HepG2 (cell line): ENCODE results near the gene APBB3. TPM values are rescaled to one million over a fixed set of nuclear protein-coding genes. Genes with fewer than 3 reads are reported as not detected.
A peak's percentile ranks its signal among the peaks of the same experiment; 100 is the strongest.

Source experiments
- AHR ChIP-seq: IDR thresholded peaks from 2 replicates; pipeline ENCODE4 v1.6.1; 2018; ENCODE audit warnings: missing genetic modification reagents, missing compliant biosample characterization
- CENPBD1 ChIP-seq: sonication (generic); formaldehyde crosslinking; IDR thresholded peaks from 2 replicates; pipeline ENCODE4 v1.8.0; 2022; ENCODE audit warnings: missing genetic modification reagents, low read depth, mild to moderate bottlenecking, borderline replicate concordance
- CREB1 ChIP-seq, 2 experiments: fragments of 450-650 bp in 1 of 2; IDR thresholded peaks; 2 replicates each; pipeline ENCODE4 v1.6.1; 2016 to 2017; ENCODE audit warnings: control low read depth in 1 of 2, mild to moderate bottlenecking in 1 of 2, missing compliant biosample characterization in 1 of 2, missing genetic modification characterization in 1 of 2
- DPF2 ChIP-seq: sonication (generic); formaldehyde crosslinking; IDR thresholded peaks from 2 replicates; pipeline ENCODE4 v1.4.0; 2020; ENCODE audit warnings: mild to moderate bottlenecking, low read depth, missing genetic modification reagents, borderline replicate concordance
- GABPB1 ChIP-seq: IDR thresholded peaks from 2 replicates; pipeline ENCODE4 v1.6.1; 2016; ENCODE audit warnings: mild to moderate bottlenecking, missing genetic modification reagents, moderate library complexity, missing compliant biosample characterization
- HDAC6 ChIP-seq: fragments of 200-600 bp; sonication (generic); IDR thresholded peaks from 2 replicates; pipeline ENCODE4 v1.7.0; 2017; ENCODE audit warnings: mild to moderate bottlenecking, antibody characterized with exemption, low read length, low read depth
- HHEX ChIP-seq: IDR thresholded peaks from 2 replicates; pipeline ENCODE4 v1.6.1; 2016; ENCODE audit warnings: control low read depth
- MIER3 ChIP-seq: IDR thresholded peaks from 2 replicates; pipeline ENCODE4 v1.6.1; 2016; ENCODE audit warnings: missing compliant biosample characterization, borderline replicate concordance
- SMAD9 ChIP-seq: sonication (generic); formaldehyde crosslinking; IDR thresholded peaks from 2 replicates; pipeline ENCODE4 v1.5.1; 2020; ENCODE audit warnings: mild to moderate bottlenecking, missing genetic modification reagents
- TFAP4 ChIP-seq: sonication (generic); IDR thresholded peaks from 2 replicates; pipeline ENCODE4 v1.6.1; 2016; ENCODE audit warnings: low read depth, borderline replicate concordance
- ZBTB33 ChIP-seq: sonication (generic); formaldehyde crosslinking; IDR thresholded peaks from 2 replicates; pipeline ENCODE4 v1.4.0; 2020; ENCODE audit warnings: missing genetic modification reagents
- ZHX2 ChIP-seq, 2 experiments: sonication (generic) in 1 of 2; formaldehyde crosslinking in 1 of 2; IDR thresholded peaks; 2 replicates each; pipeline versions ENCODE4 v1.6.1 to v1.9.0; 2014 to 2022; ENCODE audit warnings: antibody characterized with exemption in 1 of 2, borderline replicate concordance in 1 of 2, inconsistent platforms in 1 of 2, low read depth in 1 of 2, missing genetic modification reagents in 1 of 2
- ZNF121 ChIP-seq: sonication (generic); formaldehyde crosslinking; IDR thresholded peaks from 2 replicates; pipeline ENCODE4 v1.5.0; 2020; ENCODE audit warnings: mild to moderate bottlenecking, missing genetic modification reagents
- ZNF24 ChIP-seq: fragments of 450-650 bp; IDR thresholded peaks from 2 replicates; pipeline ENCODE4 v1.6.1; 2017; ENCODE audit warnings: antibody characterized with exemption, mild to moderate bottlenecking
- ZNF274 ChIP-seq: sonication (generic); formaldehyde crosslinking; IDR thresholded peaks from 2 replicates; pipeline ENCODE4 v1.5.1; 2020; ENCODE audit warnings: mild to moderate bottlenecking, missing genetic modification reagents
- ZNF329 ChIP-seq: sonication (generic); formaldehyde crosslinking; IDR thresholded peaks from 2 replicates; pipeline ENCODE4 v1.9.0; 2021; ENCODE audit warnings: low read depth, mild to moderate bottlenecking, missing genetic modification reagents
- ZNF414 ChIP-seq: sonication (generic); formaldehyde crosslinking; IDR thresholded peaks from 2 replicates; pipeline ENCODE4 v1.5.0; 2020; ENCODE audit warnings: missing genetic modification reagents
- ZNF879 ChIP-seq: sonication (generic); formaldehyde crosslinking; IDR thresholded peaks from 2 replicates; pipeline ENCODE4 v1.8.1; 2023; ENCODE audit warnings: missing genetic modification reagents
- ZZZ3 ChIP-seq: sonication (generic); formaldehyde crosslinking; IDR thresholded peaks from 2 replicates; pipeline ENCODE4 v1.4.0; 2020; ENCODE audit warnings: missing genetic modification reagents, mild to moderate bottlenecking, borderline replicate concordance
- polyA plus RNA-seq, 8 experiments: library from polyadenylated mRNA; depleted of rRNA in 3 of 8; stranded (reverse) in 7 of 8; unstranded in 1 of 8; fragments of >200 nt; fragmentation: Illumina TruSeq in 4 of 8; extraction: Trizol in 4 of 8; gene quantifications; 2 replicates each; pipeline versions ENCODE4 v1.2.1 to v1.2.3, GENCODE V29; 2011 to 2016; ENCODE audit warnings: low read depth in 4 of 8, missing spikeins in 1 of 8, mixed read lengths in 1 of 8; ENCODE audit not compliant: insufficient read depth in 1 of 8
- total RNA-seq, 5 experiments: library from RNA; depleted of rRNA; stranded (reverse); fragments of >200 nt; fragmentation: Illumina TruSeq; extraction: Trizol; gene quantifications; 2 replicates each; pipeline ENCODE4 v1.2.3, GENCODE V29; 2016; ENCODE audit warnings: low read depth in 1 of 5

The APBB3 gene
- total and polyA plus RNA-seq, 2 of the 13 experiments (the other 11 are each of a cell fraction or from before 2014, with no cell fraction given): 0.38 to 0.78 TPM

- TF ChIP-seq CENPBD1: no peak
- no peak for TF ChIP-seq ZNF879 (CRISPR knock-in tag)
- no peak for TF ChIP-seq HHEX (CRISPR knock-in tag)
- no peak for TF ChIP-seq AHR (CRISPR knock-in tag)
- peak; percentile 99 for TF ChIP-seq GABPB1 (CRISPR knock-in tag)
- TF ChIP-seq ZNF414 (CRISPR knock-in tag): peak; percentile 48; the same call in 1 of the 2 replicates
- peak; percentile 88 for TF ChIP-seq CREB1 (IDR thresholded peaks at IDR 0.05)
- TF ChIP-seq CREB1 (CRISPR knock-in tag; IDR thresholded peaks at IDR 0.05): peak; percentile 96
- 0 out of 2 replicates have a peak, but pooled peaks have one; percentile 28 for TF ChIP-seq MIER3
- no peak for TF ChIP-seq ZNF24
- no peak for TF ChIP-seq ZZZ3 (CRISPR knock-in tag)
- TF ChIP-seq ZNF121 (CRISPR knock-in tag): peak; percentile 81
- 0 out of 2 replicates have a peak, but pooled peaks have one; percentile 22 for TF ChIP-seq ZNF329
- peak; percentile 80; the same call in 1 of the 2 replicates for TF ChIP-seq TFAP4
- 0 out of 2 replicates have a peak, but pooled peaks have one; percentile 8 for TF ChIP-seq ZBTB33 (CRISPR knock-in tag)
- TF ChIP-seq DPF2 (CRISPR knock-in tag): no peak
- TF ChIP-seq ZHX2 (IDR thresholded peaks at IDR 0.05; ENCODE audit: low read depth): peak; percentile 73; the same call in 1 of the 2 replicates
- no peak for TF ChIP-seq ZHX2 (CRISPR knock-in tag; IDR thresholded peaks at IDR 0.05; ENCODE audit: borderline replicate concordance)
- peak; percentile 59; the same call in 1 of the 2 replicates for TF ChIP-seq SMAD9
- TF ChIP-seq HDAC6: no peak
- peak; percentile 91 for TF ChIP-seq ZNF274
Observed at GRCh38 chr5:140557136-140557805, 7.1 kb downstream of the APBB3 start, which contains the start of gene SRA1 (continued).
